Common myeloid progenitor, CD34-positive (primary cell): ENCODE results near the gene THBS4. TPM values are rescaled to one million over a fixed set of nuclear protein-coding genes. Genes with fewer than 3 reads are reported as not detected.

Experiments used
- CTCF ChIA-PET: fragments of 350-600 bp; sonication (Branson Sonifier 250); formaldehyde crosslinking; loops from one replicate; lab custom pipeline; 2021; ENCODE audit warnings: antibody characterized with exemption; lab: Charles Lee
- POLR2A ChIA-PET: fragments of 350-600 bp; sonication (Branson Sonifier 250); formaldehyde crosslinking; loops from one replicate; lab custom pipeline; 2021; ENCODE audit warnings: antibody characterized with exemption; lab: Charles Lee
- DNase-seq, 3 donors: peaks; one replicate each; pipeline versions ENCODE4 v3.0.0 to v3.0.0-alpha.2; 2013
- H3K27ac ChIP-seq, 2 experiments: 1 replicate in 1 of 2; 2 replicates in 1 of 2; pipeline ENCODE4 v1.7.0; 2013; ENCODE audit warnings: inconsistent platforms in 2 of 2, low read length in 2 of 2, mild to moderate bottlenecking in 2 of 2, low read depth in 1 of 2, moderate library complexity in 1 of 2; ENCODE audit not compliant: severe bottlenecking in 2 of 2, insufficient read depth in 1 of 2, poor library complexity in 1 of 2
- H3K27me3 ChIP-seq, 5 experiments: replicated peaks in 2 of 5; 1 replicate in 3 of 5; 2 replicates in 2 of 5; pipeline versions ENCODE4 v1.6.1 to v1.7.0; 2013; ENCODE audit warnings: low read length in 4 of 5, mild to moderate bottlenecking in 2 of 5, moderate library complexity in 2 of 5, inconsistent platforms in 1 of 5; ENCODE audit not compliant: insufficient read depth in 5 of 5, control insufficient read depth in 4 of 5
- H3K36me3 ChIP-seq, 4 experiments: 1 replicate in 2 of 4; 2 replicates in 2 of 4; pipeline versions ENCODE4 v1.6.1 to v1.7.0; 2013; ENCODE audit warnings: low read length in 3 of 4, control low read depth in 1 of 4, mild to moderate bottlenecking in 1 of 4; ENCODE audit not compliant: control insufficient read depth in 4 of 4, insufficient read depth in 4 of 4
- H3K4me1 ChIP-seq, 4 experiments: 1 replicate in 3 of 4; 2 replicates in 1 of 4; pipeline versions ENCODE4 v1.6.1 to v1.7.1; 2013; ENCODE audit warnings: low read length in 3 of 4, mild to moderate bottlenecking in 3 of 4, control low read depth in 1 of 4, inconsistent platforms in 1 of 4, moderate library complexity in 1 of 4; ENCODE audit not compliant: control insufficient read depth in 4 of 4, insufficient read depth in 4 of 4; ENCODE audit errors: control extremely low read depth in 1 of 4
- H3K4me3 ChIP-seq, 7 experiments: 1 replicate in 4 of 7; 2 replicates in 3 of 7; pipeline versions ENCODE4 v1.5.1 to v1.7.0; 2013; ENCODE audit warnings: mild to moderate bottlenecking in 7 of 7, low read length in 6 of 7, moderate library complexity in 6 of 7, inconsistent platforms in 2 of 7, low read depth in 2 of 7, control low read depth in 1 of 7; ENCODE audit not compliant: insufficient read depth in 4 of 7, control insufficient read depth in 1 of 7; ENCODE audit errors: extremely low read depth in 1 of 7
- H3K9me3 ChIP-seq, 5 experiments: 1 replicate in 4 of 5; 2 replicates in 1 of 5; pipeline versions ENCODE4 v1.6.1 to v1.7.1; 2013; ENCODE audit warnings: low read length in 4 of 5, mild to moderate bottlenecking in 2 of 5, inconsistent platforms in 1 of 5, low read depth in 1 of 5, moderate library complexity in 1 of 5; ENCODE audit not compliant: control insufficient read depth in 4 of 5, insufficient read depth in 2 of 5; ENCODE audit errors: control extremely low read depth in 1 of 5
- WGBS: methylation state at CpG from one replicate; pipeline ENCODE4 v1.1.5; 2013; ENCODE audit not compliant: insufficient coverage; 5-methylcytosine and 5-hydroxymethylcytosine counted together
- polyA plus RNA-seq: library from polyadenylated mRNA; unstranded; fragments of 120-200 nt; gene quantifications from one replicate; pipeline ENCODE4 v1.2.1, GENCODE V29; 2013

THBS4 gene
- 0.11 TPM for polyA plus RNA-seq

DNA sequence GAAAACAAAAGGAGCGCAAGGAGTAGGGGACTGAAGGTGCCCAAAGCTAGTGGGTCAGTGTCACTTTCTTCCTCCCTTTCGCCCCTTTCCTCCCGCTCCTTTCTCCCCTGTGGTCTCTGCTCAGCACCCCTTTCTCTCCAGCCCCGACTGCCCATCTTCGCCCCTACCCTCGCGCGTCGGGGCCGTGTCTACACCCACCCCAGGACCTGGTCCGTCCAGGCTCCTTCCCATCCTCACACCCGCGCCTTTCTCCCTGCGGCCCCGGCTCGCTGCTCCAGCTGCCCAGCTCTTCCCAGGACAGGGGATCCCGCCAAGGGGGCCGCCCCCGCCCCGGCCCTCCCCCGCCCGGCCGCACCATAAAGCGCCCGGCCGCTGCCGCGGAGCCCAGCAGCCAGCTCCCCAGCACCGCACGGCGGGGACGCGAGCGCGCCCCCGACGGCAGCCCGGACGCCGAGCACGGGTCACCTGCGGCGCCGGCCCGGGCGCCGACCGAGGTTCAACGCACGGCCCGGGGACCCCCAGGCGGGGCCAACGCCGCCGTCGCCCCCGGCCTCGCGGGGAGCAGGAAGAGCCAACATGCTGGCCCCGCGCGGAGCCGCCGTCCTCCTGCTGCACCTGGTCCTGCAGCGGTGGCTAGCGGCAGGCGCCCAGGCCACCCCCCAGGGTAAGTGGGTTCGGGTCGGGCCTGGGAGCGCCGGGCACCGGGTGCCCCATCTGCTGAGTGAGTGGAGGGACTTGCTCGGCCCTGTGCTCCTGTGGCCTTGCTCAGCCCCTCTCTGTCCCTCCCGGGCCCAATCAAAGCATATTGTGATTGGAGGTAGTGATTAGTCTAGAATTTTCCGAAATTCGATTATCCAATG lies at the start of gene THBS4:
Gene THBS4 (plus strand): TSS at position 387 of the 860 bp plus-strand sequence. CDS start 190 bp downstream, at position 577.
- ChIA-PET CTCF (interaction anchor here (1.0 kb wide), 1 partner anchor 57 kb away, joined by 3 read pairs; no protein-coding TSS in a partner anchor), POLR2A (no interaction called here)
- Histone ChIP-seq H3K4me3 (peak within 1 kb of the TSS in 5 of 7 experiments; percentile 17 to 61 (median 50)), H3K27ac (no peak within 1 kb of the TSS), H3K27me3 (peaks cover 23 to 64% (median 27%) of the 10 kb centered on the region in 5 experiments), H3K36me3 (no peaks in the 10 kb centered on the region), H3K4me1 (peaks cover 3 to 19% (median 7%) of the 10 kb centered on the region in 4 experiments), H3K9me3 (peaks cover 0 to 2% (median 0%) of the 10 kb centered on the region in 5 experiments)
- WGBS = 8% methylated on average over 64 of the region's 76 CpGs
- DNase-seq = peak in 2 of 3 donors; percentile 7 to 19

DNA sequence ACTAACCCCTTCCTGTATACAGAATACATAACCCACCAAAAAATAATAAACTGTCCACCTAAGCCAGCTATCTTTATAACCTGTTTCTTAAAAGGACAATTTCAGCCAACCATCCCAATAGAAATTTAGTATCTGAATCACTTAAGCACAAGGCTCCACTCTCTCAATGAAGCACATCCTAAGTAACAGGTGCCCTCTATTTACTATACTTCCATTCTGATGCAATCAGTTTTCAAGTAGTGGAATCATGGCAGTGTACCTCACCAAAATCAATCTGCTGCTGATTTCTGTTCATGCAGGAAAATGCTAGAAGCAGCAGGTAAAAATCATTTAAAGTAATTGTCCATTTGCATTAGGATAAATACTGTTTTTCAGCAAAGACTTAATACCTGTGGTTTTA lies 48.9 kb upstream of the THBS4 start:
- H3K27ac ChIP-seq = no peak overlapping the region
- H3K9me3 ChIP-seq = no peaks in the 10 kb centered on the region
- peaks cover 0 to 9% (median 4%) of the 10 kb centered on the region in 4 experiments for H3K4me1 ChIP-seq
- CTCF ChIA-PET = no interaction called here
- POLR2A ChIA-PET = no interaction called here
- H3K27me3 ChIP-seq = no peaks in the 10 kb centered on the region
- no peak for DNase-seq
- H3K36me3 ChIP-seq = peaks cover 18 to 41% (median 22%) of the 10 kb centered on the region in 4 experiments
- H3K4me3 ChIP-seq = no peak overlapping the region

DNA sequence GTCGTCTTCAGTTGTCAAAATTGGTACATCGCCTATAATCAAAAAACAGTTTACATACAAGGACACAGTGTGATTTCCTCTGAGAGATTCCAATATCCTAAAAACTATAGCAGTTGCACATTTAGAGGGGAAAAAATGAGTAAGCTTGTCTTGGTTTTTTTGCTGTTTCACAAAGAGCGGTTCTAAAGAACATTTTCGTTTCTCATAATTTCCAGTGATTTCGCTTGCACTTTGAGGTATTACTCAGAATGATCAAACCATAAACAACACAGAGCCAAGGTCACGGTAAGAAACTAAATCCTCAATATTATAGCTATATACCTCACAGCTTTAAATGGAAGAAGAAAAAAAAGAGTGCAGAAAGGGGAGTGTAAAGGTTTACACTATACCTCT lies 44.9 kb upstream of the THBS4 start:
- WGBS = no CpG with 5 or more reads among the region's 6 CpGs
- CTCF ChIA-PET = interaction anchor here (0.6 to 1.2 kb wide), 2 partner anchors 9 to 93 kb away, joined by 3 read pairs; no protein-coding TSS in a partner anchor
- Histone ChIP-seq H3K4me1 (peaks cover 2 to 15% (median 8%) of the 10 kb centered on the region in 4 experiments), H3K9me3 (peaks cover 0 to 2% (median 0%) of the 10 kb centered on the region in 5 experiments), H3K4me3 (peak overlapping the region in 6 of 7 experiments; percentile 63 to 88 (median 82)), H3K27me3 (peaks cover 0 to 3% (median 0%) of the 10 kb centered on the region in 5 experiments), H3K27ac (no peak overlapping the region), H3K36me3 (peaks cover 5 to 20% (median 7%) of the 10 kb centered on the region in 4 experiments)
- POLR2A ChIA-PET = no interaction called here
- no peak for DNase-seq

DNA sequence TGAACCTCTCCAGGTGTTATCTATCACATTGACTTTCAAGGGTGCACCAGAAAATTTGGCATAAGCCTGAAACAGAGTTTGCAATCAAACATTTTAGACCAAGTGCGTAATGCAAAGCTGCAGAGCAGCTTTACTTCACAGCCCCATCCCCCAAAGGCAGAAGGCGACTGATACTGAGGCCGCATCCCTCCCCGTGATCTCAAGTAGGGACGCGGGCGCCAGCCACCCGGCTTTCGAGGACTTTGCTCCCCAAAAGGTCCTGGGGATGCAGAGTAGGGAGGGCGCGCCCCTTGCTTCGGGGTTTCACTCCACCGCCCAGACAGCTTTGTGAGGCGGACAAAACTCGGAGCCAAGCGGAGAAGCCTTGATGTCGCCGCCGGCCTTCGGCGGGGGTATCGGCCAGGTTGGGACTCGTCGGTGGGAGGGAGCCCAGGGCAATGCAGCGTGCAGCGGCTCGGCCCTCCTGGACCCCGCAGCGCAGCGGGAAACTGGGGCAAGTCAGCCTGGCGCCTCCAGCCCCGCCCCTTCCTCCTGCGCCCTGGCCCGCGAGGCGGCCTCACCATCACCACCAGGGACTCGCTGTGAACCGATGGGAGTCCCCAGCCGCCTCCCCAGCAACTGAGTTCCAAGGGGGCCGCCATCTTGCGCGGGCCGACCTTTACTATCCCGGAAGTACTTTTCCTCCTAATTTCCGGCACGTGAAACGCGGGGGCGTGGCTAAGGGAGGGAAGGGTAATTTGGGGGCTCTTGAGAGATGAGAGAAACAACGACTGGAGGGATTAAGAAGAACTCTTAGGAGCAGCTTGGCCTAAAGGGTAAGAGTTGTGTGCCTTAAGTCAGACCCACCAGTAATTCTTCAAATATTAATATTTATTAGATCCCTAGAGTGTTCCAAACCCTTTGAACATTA lies 44.3 kb upstream of the THBS4 start, which contains the start of gene MTX3:
Gene MTX3 (minus strand): TSS at position 665 of the 910 bp plus-strand sequence. CDS start 24 bp downstream, at position 641.
- WGBS = 9% methylated on average over 36 of the region's 50 CpGs
- DNase-seq = peak; percentile 76 to 86 (median 79)
- H3K36me3 ChIP-seq = peaks cover 5 to 17% (median 7%) of the 10 kb centered on the region in 4 experiments
- peaks cover 0 to 3% (median 0%) of the 10 kb centered on the region in 5 experiments for H3K27me3 ChIP-seq
- peaks cover 2 to 15% (median 8%) of the 10 kb centered on the region in 4 experiments for H3K4me1 ChIP-seq
- H3K27ac ChIP-seq = no peak within 1 kb of the TSS
- H3K9me3 ChIP-seq = peaks cover 0 to 2% (median 0%) of the 10 kb centered on the region in 5 experiments
- peak within 1 kb of the TSS; percentile 60 to 88 (median 81) for H3K4me3 ChIP-seq
- POLR2A ChIA-PET = no interaction called here
- CTCF ChIA-PET = interaction anchor here (0.6 to 1.5 kb wide), 3 partner anchors 10 to 92 kb away, joined by 3 to 6 read pairs (median 3); no protein-coding TSS in a partner anchor

DNA sequence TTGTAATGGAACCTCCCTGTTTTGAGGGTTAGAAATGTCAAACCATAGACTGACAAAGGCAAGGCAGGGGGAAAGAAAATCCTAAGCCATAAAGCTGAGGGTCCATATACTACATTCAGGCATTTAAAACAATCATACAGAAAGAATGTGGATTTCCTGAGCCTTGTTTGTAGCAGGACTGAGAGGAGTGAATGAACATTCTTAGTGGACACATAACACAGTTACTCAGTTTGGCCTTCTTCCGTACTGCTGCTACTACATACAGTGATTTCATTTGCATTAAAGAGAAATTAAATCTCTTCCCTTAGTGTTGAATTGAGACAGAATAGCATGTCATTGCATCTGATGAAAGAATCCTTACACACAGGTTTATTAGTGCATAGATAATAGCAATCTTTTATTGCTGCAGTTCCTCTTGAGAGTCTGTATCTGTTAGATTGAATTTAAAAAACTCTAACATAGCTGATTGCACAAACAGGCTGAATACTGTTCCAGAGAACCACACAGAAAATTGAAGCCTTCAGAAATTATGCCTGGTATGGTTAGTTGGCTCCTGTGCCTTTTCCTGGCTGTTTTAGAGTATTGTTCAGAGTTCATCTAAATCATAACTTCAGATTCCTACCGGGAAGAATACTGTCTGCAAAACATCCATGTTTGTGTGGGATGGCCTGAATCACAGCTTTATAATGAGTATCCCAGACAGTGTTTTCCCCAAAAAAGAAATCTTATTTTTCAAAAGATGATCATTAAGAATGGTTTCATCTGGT lies 42.1 kb upstream of the THBS4 start:
- CTCF ChIA-PET = no interaction called here
- Histone ChIP-seq H3K4me1 (peaks cover 2 to 15% (median 8%) of the 10 kb centered on the region in 4 experiments), H3K27me3 (peaks cover 0 to 3% (median 0%) of the 10 kb centered on the region in 5 experiments)

DNA sequence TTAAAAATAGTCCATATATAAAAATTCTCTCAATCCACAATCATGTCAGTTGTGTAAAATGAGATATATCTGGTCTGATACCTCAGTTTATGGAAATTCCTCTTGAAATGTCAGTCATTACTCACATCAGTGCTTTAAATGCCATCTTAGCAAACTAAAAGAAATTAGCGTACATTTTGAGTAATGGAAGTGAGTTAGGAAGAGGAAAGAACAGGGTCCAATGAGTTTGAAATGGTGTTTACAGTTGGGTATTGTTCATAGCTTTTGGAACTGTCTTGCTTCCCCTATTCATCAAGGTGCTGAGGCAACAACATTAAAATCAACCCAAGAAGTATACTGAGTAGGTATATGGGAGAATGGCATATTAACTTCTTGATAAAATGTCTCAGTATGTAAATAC lies 35.4 kb upstream of the THBS4 start:
- no peaks in the 10 kb centered on the region for H3K36me3 ChIP-seq
- H3K27ac ChIP-seq = no peak overlapping the region
- peaks cover 0 to 3% (median 0%) of the 10 kb centered on the region in 5 experiments for H3K27me3 ChIP-seq
- H3K4me1 ChIP-seq = no peaks in the 10 kb centered on the region
- ChIA-PET CTCF (interaction anchor here (1.4 kb wide), 1 partner anchor 8 kb away, joined by 6 read pairs; no protein-coding TSS in a partner anchor), POLR2A (no interaction called here)
- no peaks in the 10 kb centered on the region for H3K9me3 ChIP-seq
- no peak overlapping the region for H3K4me3 ChIP-seq
- WGBS = no CpG with 5 or more reads among the region's 1 CpG
- no peak for DNase-seq

More for the DNA sequence above, 42.1 kb upstream of the THBS4 start:
- peaks cover 0 to 5% (median 4%) of the 10 kb centered on the region in 4 experiments for H3K36me3 ChIP-seq
- no peak overlapping the region for H3K27ac ChIP-seq
- POLR2A ChIA-PET = no interaction called here
- peaks cover 0 to 2% (median 0%) of the 10 kb centered on the region in 5 experiments for H3K9me3 ChIP-seq
- no CpG with 5 or more reads among the region's 2 CpGs for WGBS
- DNase-seq = no peak
- no peak overlapping the region for H3K4me3 ChIP-seq
